H9 (cell line): ENCODE measurements around the gene LRP2BP. TPM values are rescaled to one million over a fixed set of nuclear protein-coding genes. Genes with fewer than 3 reads are reported as not detected.

Source experiments
- DNase-seq: peaks from one replicate; pipeline ENCODE4 v3.0.0-alpha.2; 2017
- H2AFZ ChIP-seq: one replicate; pipeline ENCODE4 v1.6.1; 2013; ENCODE audit warnings: mild to moderate bottlenecking, low read length, control low read depth, moderate library complexity
- H2AK5ac ChIP-seq: 2 replicates; pipeline ENCODE4 v1.6.1; 2013; ENCODE audit warnings: low read length, control low read depth, mixed read lengths; ENCODE audit not compliant: insufficient read length
- H2BK120ac ChIP-seq: one replicate; pipeline ENCODE4 v1.6.1; 2013; ENCODE audit warnings: low read depth, mild to moderate bottlenecking, low read length, control low read depth, inconsistent platforms; ENCODE audit not compliant: poor library complexity, severe bottlenecking
- H2BK12ac ChIP-seq: 2 replicates; pipeline ENCODE4 v1.6.1; 2013; ENCODE audit warnings: low read length, control low read depth, mixed read lengths, low read depth; ENCODE audit not compliant: insufficient read length
- H2BK15ac ChIP-seq: 2 replicates; pipeline ENCODE4 v1.6.1; 2013; ENCODE audit warnings: low read depth, low read length, control low read depth
- H2BK20ac ChIP-seq: one replicate; pipeline ENCODE4 v1.6.1; 2013; ENCODE audit warnings: low read depth, mild to moderate bottlenecking, low read length, control low read depth, inconsistent platforms; ENCODE audit not compliant: poor library complexity, severe bottlenecking
- H2BK5ac ChIP-seq: 2 replicates; pipeline ENCODE4 v1.6.1; 2013; ENCODE audit warnings: low read length, control low read depth, mixed read lengths; ENCODE audit not compliant: insufficient read length
- H3K14ac ChIP-seq: 2 replicates; pipeline ENCODE4 v1.6.1; 2013; ENCODE audit warnings: low read length, control low read depth; ENCODE audit not compliant: insufficient read depth
- H3K18ac ChIP-seq: 2 replicates; pipeline ENCODE4 v1.6.1; 2013; ENCODE audit warnings: low read depth, mild to moderate bottlenecking, mixed read lengths, low read length, control low read depth; ENCODE audit not compliant: insufficient read length
- H3K23ac ChIP-seq: 2 replicates; pipeline ENCODE4 v1.6.1; 2013; ENCODE audit warnings: low read length, control low read depth, mixed read lengths, low read depth; ENCODE audit not compliant: insufficient read length
- H3K23me2 ChIP-seq: 2 replicates; pipeline ENCODE4 v1.6.1; 2013; ENCODE audit warnings: low read depth, mild to moderate bottlenecking, mixed read lengths, low read length, control low read depth; ENCODE audit not compliant: insufficient read length, poor library complexity, severe bottlenecking
- H3K27ac ChIP-seq: 2 replicates; pipeline ENCODE4 v1.5.1; 2013; ENCODE audit warnings: low read length, control low read depth, mixed read lengths, low read depth; ENCODE audit not compliant: insufficient read length
- H3K27me3 ChIP-seq: 2 replicates; pipeline ENCODE4 v1.6.1; 2013; ENCODE audit warnings: low read length, control low read depth, inconsistent platforms; ENCODE audit not compliant: insufficient read depth
- H3K4ac ChIP-seq: 2 replicates; pipeline ENCODE4 v1.6.1; 2013; ENCODE audit warnings: low read depth, mild to moderate bottlenecking, control low read depth, inconsistent platforms, low read length, moderate library complexity
- H3K4me1 ChIP-seq: 2 replicates; pipeline ENCODE4 v1.6.1; 2013; ENCODE audit warnings: low read length, control low read depth, inconsistent platforms; ENCODE audit not compliant: insufficient read depth
- H3K4me2 ChIP-seq: 2 replicates; pipeline ENCODE4 v1.6.1; 2013; ENCODE audit warnings: low read length, control low read depth, mixed read lengths; ENCODE audit not compliant: insufficient read length, insufficient read depth
- H3K56ac ChIP-seq: 2 replicates; pipeline ENCODE4 v1.6.1; 2013; ENCODE audit warnings: low read depth, mild to moderate bottlenecking, mixed read lengths, low read length, control low read depth; ENCODE audit not compliant: insufficient read length
- H3K79me1 ChIP-seq: 2 replicates; pipeline ENCODE4 v1.6.1; 2013; ENCODE audit warnings: low read depth, mild to moderate bottlenecking, moderate library complexity, low read length, control low read depth, inconsistent platforms; ENCODE audit not compliant: insufficient read depth, poor library complexity, severe bottlenecking
- H3K79me2 ChIP-seq: 2 replicates; pipeline ENCODE4 v1.6.1; 2013; ENCODE audit warnings: low read length, control low read depth, inconsistent platforms; ENCODE audit not compliant: insufficient read depth
- H3K9ac ChIP-seq: 2 replicates; pipeline ENCODE4 v1.6.1; 2013; ENCODE audit warnings: low read length, control low read depth, mixed read lengths; ENCODE audit not compliant: insufficient read length; ENCODE audit errors: extremely low read depth
- H3K9me3 ChIP-seq: one replicate; pipeline ENCODE4 v1.6.1; 2013; ENCODE audit warnings: low read depth, low read length, inconsistent platforms; ENCODE audit not compliant: control insufficient read depth
- H3T11ph ChIP-seq: one replicate; pipeline ENCODE4 v1.6.1; 2013; ENCODE audit warnings: mild to moderate bottlenecking, low read length, control low read depth, inconsistent platforms
- H4K20me1 ChIP-seq: one replicate; pipeline ENCODE4 v1.6.1; 2013; ENCODE audit not compliant: control insufficient read depth, insufficient read length, insufficient read depth
- H4K5ac ChIP-seq: 2 replicates; pipeline ENCODE4 v1.6.1; 2013; ENCODE audit warnings: low read depth, mild to moderate bottlenecking, mixed read lengths, low read length, control low read depth; ENCODE audit not compliant: insufficient read length
- H4K8ac ChIP-seq: replicated peaks from 2 replicates; pipeline ENCODE4 v1.6.1; 2013; ENCODE audit warnings: low read length, control low read depth, mixed read lengths, low read depth; ENCODE audit not compliant: insufficient read length
- H4K91ac ChIP-seq: 2 replicates; pipeline ENCODE4 v1.6.1; 2013; ENCODE audit warnings: low read depth, mild to moderate bottlenecking, moderate library complexity, mixed read lengths, low read length, control low read depth; ENCODE audit not compliant: insufficient read length
- H3K27ac Mint-ChIP-seq, 3 experiments: 2 replicates in 2 of 3; 3 replicates in 1 of 3; pipeline ENCODE4 v1.8.0; 2020 to 2021; ENCODE audit warnings: mixed read lengths in 3 of 3, mild to moderate bottlenecking in 1 of 3, moderate library complexity in 1 of 3
- H3K27me3 Mint-ChIP-seq: 2 replicates; pipeline ENCODE4 v1.8.0; 2021; ENCODE audit warnings: low read depth, mild to moderate bottlenecking, moderate library complexity, mixed read lengths
- H3K36me3 Mint-ChIP-seq, 3 experiments: 2 replicates in 2 of 3; 3 replicates in 1 of 3; pipeline ENCODE4 v1.8.0; 2020 to 2021; ENCODE audit warnings: low read depth in 3 of 3, mixed read lengths in 3 of 3; ENCODE audit not compliant: insufficient read depth in 1 of 3
- H3K4me1 Mint-ChIP-seq, 2 experiments: 2 replicates each; pipeline ENCODE4 v1.8.0; 2020; ENCODE audit warnings: mixed read lengths in 2 of 2
- H3K4me3 Mint-ChIP-seq, 2 experiments: 2 replicates in 1 of 2; 3 replicates in 1 of 2; pipeline ENCODE4 v1.8.0; 2020 to 2021; ENCODE audit warnings: mild to moderate bottlenecking in 2 of 2, mixed read lengths in 2 of 2, moderate library complexity in 1 of 2
- H3K9me3 Mint-ChIP-seq, 2 experiments: 2 replicates in 1 of 2; 3 replicates in 1 of 2; pipeline ENCODE4 v1.8.0; 2020; ENCODE audit warnings: mild to moderate bottlenecking in 2 of 2, mixed read lengths in 2 of 2, moderate library complexity in 1 of 2
- CTCF ChIP-seq: fragments of 200-600 bp; sonication (generic); conservative IDR thresholded peaks from 3 replicates; pipeline ENCODE4 v1.8.0; 2021; ENCODE audit warnings: antibody characterized with exemption, mild to moderate bottlenecking
- WGBS: extraction: QIAGEN DNeasy Blood & Tissue Kit; methylation state at CpG from one replicate; pipeline ENCODE4 v1.1.7; 2013; ENCODE audit warnings: missing lambda C conversion rate, low lambda C conversion rate, mixed read lengths; ENCODE audit not compliant: insufficient read length; ENCODE audit errors: extremely low coverage; 5-methylcytosine and 5-hydroxymethylcytosine counted together
- total RNA-seq: library from RNA; stranded (reverse); gene quantifications from 2 replicates; pipeline ENCODE4 v1.2.1, GENCODE V29; 2021

The LRP2BP gene
- total RNA-seq, 1 experiment from 2014 or later, result 0.46 TPM

DNA sequence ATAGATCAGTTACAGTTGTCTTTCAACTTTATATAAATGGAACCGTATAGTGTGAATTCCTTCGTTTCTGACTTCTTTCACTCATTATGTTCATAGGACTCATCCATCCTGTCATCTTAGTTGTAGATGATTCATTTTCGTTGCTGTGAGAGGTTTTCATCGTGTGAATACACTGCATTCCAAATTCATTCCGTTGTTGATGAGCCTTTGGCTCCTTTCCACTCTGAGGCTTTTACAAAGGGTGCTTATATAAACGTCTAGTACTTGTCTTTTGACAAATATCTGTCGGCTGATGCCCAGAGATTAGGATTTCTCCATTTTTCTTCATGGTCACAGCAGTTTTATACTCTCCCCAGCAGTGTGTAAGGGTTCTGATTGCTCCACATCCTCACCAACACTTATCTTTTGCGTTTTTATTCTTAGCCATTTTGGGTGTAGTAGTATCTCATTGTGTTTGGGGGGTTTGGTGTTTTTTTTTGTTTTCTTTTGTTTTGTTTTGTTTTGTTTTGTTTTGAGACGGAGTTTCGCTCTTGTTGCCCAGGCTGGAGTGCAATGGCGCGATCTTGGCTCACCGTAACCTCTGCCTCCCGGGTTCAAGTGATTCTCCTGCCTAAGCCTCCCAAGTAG lies 48.6 kb downstream of the LRP2BP start:
- Histone ChIP-seq H3K9me3 (no peaks in the 10 kb centered on the region), H3K14ac (no peak overlapping the region), H2AFZ (no peak overlapping the region), H4K8ac (no peak overlapping the region), H3K9ac (no peak overlapping the region), H4K91ac (no peak overlapping the region), H2BK15ac (no peak overlapping the region), H3K23ac (no peak overlapping the region), H4K20me1 (no peaks in the 10 kb centered on the region), H3K4me1 (no peaks in the 10 kb centered on the region), H2BK120ac (no peak overlapping the region), H3K27ac (no peak overlapping the region), H3K79me1 (no peaks in the 10 kb centered on the region), H2AK5ac (no peak overlapping the region), H3K23me2 (no peaks in the 10 kb centered on the region), H3T11ph (no peak overlapping the region), H4K5ac (no peak overlapping the region), H2BK5ac (no peak overlapping the region), H3K27me3 (no peaks in the 10 kb centered on the region), H3K4me2 (no peak overlapping the region), H2BK12ac (no peak overlapping the region), H2BK20ac (no peak overlapping the region), H3K4ac (no peak overlapping the region), H3K79me2 (no peaks in the 10 kb centered on the region), H3K56ac (no peak overlapping the region), H3K18ac (no peak overlapping the region)
- WGBS, result no CpG with 5 or more reads among the region's 14 CpGs
- Mint-ChIP-seq H3K4me3 (no peak overlapping the region), H3K4me1 (peaks cover 11 to 27% of the 10 kb centered on the region in 2 experiments), H3K27ac (no peak overlapping the region), H3K36me3 (peaks cover 14 to 76% (median 58%) of the 10 kb centered on the region in 3 experiments), H3K9me3 (peaks cover 0 to 3% of the 10 kb centered on the region in 2 experiments; a peak in 1 of 5 replicates), H3K27me3 (no peaks in the 10 kb centered on the region)
- DNase-seq, result no peak
- no peak for TF ChIP-seq CTCF
